ENCODE results near the gene ASXL3.

Gene ASXL3

GRCh38 chr18:33557706-33558105, 20.3 kb upstream of the ASXL3 start (continued):
- TF ChIP-seq POU6F1 (CRISPR knock-in tag; IDR thresholded peaks at IDR 0.05; ENCODE audit: borderline replicate concordance, low read depth) (no peak), ZC3H10 (CRISPR knock-in tag; IDR thresholded peaks at IDR 0.05) (no peak), CSDC2 (CRISPR knock-in tag; IDR thresholded peaks at IDR 0.05) (no peak), SNAI2 (CRISPR knock-in tag; IDR thresholded peaks at IDR 0.05) (no peak), ZNF565 (CRISPR knock-in tag; conservative IDR thresholded peaks at IDR 0.05; ENCODE audit: low read depth) (no peak)

- no peak for TF ChIP-seq ZC3H10 (CRISPR knock-in tag; IDR thresholded peaks at IDR 0.05)
- TF ChIP-seq ESRRG (CRISPR knock-in tag; IDR thresholded peaks at IDR 0.05), result no peak
- no peak for TF ChIP-seq RARB (CRISPR knock-in tag; IDR thresholded peaks at IDR 0.05)
- TF ChIP-seq SNAI2 (CRISPR knock-in tag; IDR thresholded peaks at IDR 0.05), result no peak
- TF ChIP-seq CSRNP3 (CRISPR knock-in tag; IDR thresholded peaks at IDR 0.05), result no peak
- TF ChIP-seq ZFP30 (CRISPR knock-in tag; IDR thresholded peaks at IDR 0.05), result no peak
- no peak for TF ChIP-seq ZNF565 (CRISPR knock-in tag; conservative IDR thresholded peaks at IDR 0.05; ENCODE audit: low read depth)
- TF ChIP-seq OSR1 (CRISPR knock-in tag; IDR thresholded peaks at IDR 0.05), result no peak
- no peak for TF ChIP-seq PPARA (CRISPR knock-in tag; IDR thresholded peaks at IDR 0.05; ENCODE audit: borderline replicate concordance)
- TF ChIP-seq ZNF8 (CRISPR knock-in tag; IDR thresholded peaks at IDR 0.05), result no peak
- TF ChIP-seq CSDC2 (CRISPR knock-in tag; IDR thresholded peaks at IDR 0.05), result no peak
- TF ChIP-seq ZNF70 (CRISPR knock-in tag; IDR thresholded peaks at IDR 0.05), result no peak
- ATAC-seq, result no peak
These were observed 19.5 kb upstream of the ASXL3 start for GRCh38 chr18:33558529-33558928.

GRCh38 chr18:33560686-33561370, 17.2 kb upstream of the ASXL3 start:
- ATAC-seq, result peak; percentile 70

More at GRCh38 chr18:33560686-33561370, 17.2 kb upstream of the ASXL3 start:
- no peak for TF ChIP-seq TSHZ2 (CRISPR knock-in tag; IDR thresholded peaks at IDR 0.05)
- no peak for TF ChIP-seq POU6F1 (CRISPR knock-in tag; IDR thresholded peaks at IDR 0.05; ENCODE audit: borderline replicate concordance, low read depth)
- TF ChIP-seq ZFP3 (CRISPR knock-in tag; IDR thresholded peaks at IDR 0.05), result no peak
- TF ChIP-seq ISL1 (CRISPR knock-in tag; IDR thresholded peaks at IDR 0.05), result no peak
- TF ChIP-seq ZFP30 (CRISPR knock-in tag; IDR thresholded peaks at IDR 0.05), result no peak
- TF ChIP-seq CREB5 (CRISPR knock-in tag; IDR thresholded peaks at IDR 0.05; ENCODE audit: low read depth), result no peak
- TF ChIP-seq ESRRG (CRISPR knock-in tag; IDR thresholded peaks at IDR 0.05), result no peak
- no peak for TF ChIP-seq TCF4 (CRISPR knock-in tag; IDR thresholded peaks at IDR 0.05; ENCODE audit: borderline replicate concordance)
